Glutamatergic neuron (in vitro differentiated cells): ENCODE results near the gene TRIO. TPM values are rescaled to one million over a fixed set of nuclear protein-coding genes. Genes with fewer than 3 reads are reported as not detected.

Experiments used
- DNase-seq: peaks from one replicate; pipeline ENCODE4 v3.0.0; 2022
- H3K27ac Mint-ChIP-seq: one replicate; pipeline ENCODE4 v1.8.0; 2020; ENCODE audit warnings: mild to moderate bottlenecking, mixed read lengths, inconsistent platforms; ENCODE audit not compliant: unreplicated experiment
- H3K27me3 Mint-ChIP-seq: one replicate; pipeline ENCODE4 v1.8.0; 2020; ENCODE audit warnings: mild to moderate bottlenecking, moderate library complexity, mixed read lengths, inconsistent platforms; ENCODE audit not compliant: unreplicated experiment
- H3K36me3 Mint-ChIP-seq: one replicate; pipeline ENCODE4 v1.8.0; 2020; ENCODE audit warnings: mild to moderate bottlenecking, mixed read lengths, inconsistent platforms; ENCODE audit not compliant: unreplicated experiment
- H3K4me1 Mint-ChIP-seq: one replicate; pipeline ENCODE4 v1.8.0; 2020; ENCODE audit warnings: mild to moderate bottlenecking, low read depth, mixed read lengths, inconsistent platforms; ENCODE audit not compliant: unreplicated experiment
- H3K4me3 Mint-ChIP-seq: one replicate; pipeline ENCODE4 v1.8.0; 2020; ENCODE audit warnings: mild to moderate bottlenecking, mixed read lengths, inconsistent platforms; ENCODE audit not compliant: unreplicated experiment
- H3K9me3 Mint-ChIP-seq: one replicate; pipeline ENCODE4 v1.8.0; 2020; ENCODE audit warnings: mild to moderate bottlenecking, moderate library complexity, mixed read lengths, inconsistent platforms; ENCODE audit not compliant: unreplicated experiment
- CTCF ChIP-seq: fragments of 200-600 bp; sonication (generic); IDR thresholded peaks from one replicate; pipeline ENCODE4 v1.5.0; 2021; ENCODE audit not compliant: partially characterized antibody, unreplicated experiment
- total RNA-seq: library from RNA; stranded (reverse); fragmentation: NEBNext Ultra II Directional; extraction: Animal tissue kit (Norgen Biotek cat#: 25700); gene quantifications from one replicate; pipeline ENCODE4 v1.2.1, GENCODE V29; 2021; ENCODE audit not compliant: unreplicated experiment

TRIO gene
- total RNA-seq, 1 donor from 2014 or later, result 281 TPM

GRCh38 chr5:14506661-14507060 is 363.5 kb downstream of the TRIO start:
- H3K27me3 Mint-ChIP-seq, result peaks cover 6% of the 10 kb centered on the region
- H3K27ac Mint-ChIP-seq, result no peak overlapping the region

GRCh38 chr5:14507156-14507941 is 364.2 kb downstream of the TRIO start:
- no peak overlapping the region for H3K4me3 Mint-ChIP-seq
- no peaks in the 10 kb centered on the region for H3K36me3 Mint-ChIP-seq
- H3K4me1 Mint-ChIP-seq, result peaks cover 10% of the 10 kb centered on the region
- TF ChIP-seq CTCF, result no peak
- H3K27me3 Mint-ChIP-seq, result peaks cover 6% of the 10 kb centered on the region
- H3K27ac Mint-ChIP-seq, result no peak overlapping the region
- DNase-seq, result no peak
- peaks cover 2% of the 10 kb centered on the region for H3K9me3 Mint-ChIP-seq

More at GRCh38 chr5:14506661-14507060, 363.5 kb downstream of the TRIO start:
- Mint-ChIP-seq H3K4me1 (peaks cover 10% of the 10 kb centered on the region), H3K36me3 (no peaks in the 10 kb centered on the region), H3K9me3 (peaks cover 2% of the 10 kb centered on the region), H3K4me3 (no peak overlapping the region)
- no peak for DNase-seq
- no peak for TF ChIP-seq CTCF

- DNase-seq, result no peak
- no peak overlapping the region for H3K4me3 Mint-ChIP-seq
- no peak for TF ChIP-seq CTCF
- peaks cover 7% of the 10 kb centered on the region for H3K27me3 Mint-ChIP-seq
- peaks cover 2% of the 10 kb centered on the region for H3K9me3 Mint-ChIP-seq
- H3K36me3 Mint-ChIP-seq, result no peaks in the 10 kb centered on the region
- peak overlapping the region; percentile 25 for H3K27ac Mint-ChIP-seq
- peaks cover 10% of the 10 kb centered on the region for H3K4me1 Mint-ChIP-seq
Observed at GRCh38 chr5:14508046-14508445, 364.9 kb downstream of the TRIO start.

- H3K27me3 Mint-ChIP-seq, result peaks cover 5% of the 10 kb centered on the region
- no peak for DNase-seq
- no peak for TF ChIP-seq CTCF
- peaks cover 8% of the 10 kb centered on the region for H3K4me1 Mint-ChIP-seq
- H3K9me3 Mint-ChIP-seq, result peaks cover 2% of the 10 kb centered on the region
- no peak overlapping the region for H3K4me3 Mint-ChIP-seq
- peaks cover 5% of the 10 kb centered on the region for H3K36me3 Mint-ChIP-seq
- H3K27ac Mint-ChIP-seq, result no peak overlapping the region
Observed at GRCh38 chr5:14509556-14509955, 366.4 kb downstream of the TRIO start.

GRCh38 chr5:14510156-14510734 is 367.1 kb downstream of the TRIO start:
- TF ChIP-seq CTCF, result no peak
- Mint-ChIP-seq H3K4me3 (peak overlapping the region; percentile 41), H3K9me3 (peaks cover 2% of the 10 kb centered on the region), H3K36me3 (peaks cover 5% of the 10 kb centered on the region), H3K27me3 (peaks cover 5% of the 10 kb centered on the region), H3K27ac (peak overlapping the region; percentile 82), H3K4me1 (peaks cover 8% of the 10 kb centered on the region)
- no peak for DNase-seq
